Measurements from ENCODE around the gene RYK.

The RYK gene

DNA sequence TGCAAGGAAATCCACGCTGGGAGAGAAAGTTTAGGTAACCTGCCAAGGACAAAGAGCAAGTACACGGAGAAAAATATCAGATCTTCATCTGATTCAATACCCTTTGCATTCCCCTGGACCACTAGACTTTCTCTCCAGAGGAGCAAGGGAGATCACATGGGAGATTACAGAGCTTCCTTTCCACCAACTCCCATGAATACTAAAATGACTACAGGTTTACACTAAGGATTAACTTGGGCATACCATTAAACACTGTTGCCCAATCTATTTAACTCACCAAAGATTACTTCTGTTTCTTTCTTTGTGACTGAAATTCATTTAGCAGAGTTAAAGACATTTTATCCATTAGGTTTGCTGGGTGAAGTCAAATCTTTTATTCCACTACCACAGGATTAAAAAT is 71.2 kb downstream of the RYK start:
- no peak for DNase-seq (ENCODE audit: insufficient read length, low spot score)
- FAIRE-seq: peak; percentile 48
- TF ChIP-seq PAX5 (IDR thresholded peaks at IDR 0.05; ENCODE audit: insufficient read depth, low read length, severe bottlenecking): no peak

DNA sequence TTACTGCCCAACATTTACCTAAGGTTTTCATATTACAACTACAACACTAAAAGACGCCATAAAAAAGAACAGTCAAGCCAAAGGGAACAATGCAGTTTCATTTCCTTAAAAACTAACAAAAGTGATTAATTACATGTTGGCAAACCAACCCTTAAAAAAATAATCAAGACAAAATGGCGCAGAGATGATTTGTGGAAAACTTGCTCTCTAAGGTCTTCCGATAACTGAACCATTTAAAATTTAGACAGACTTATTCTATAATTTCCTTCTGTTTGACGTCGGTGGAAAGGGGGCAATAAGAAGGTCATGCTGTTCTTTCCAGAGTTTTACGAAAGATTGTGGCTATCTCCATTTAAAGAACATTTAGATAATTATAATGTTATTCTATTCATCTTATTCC is 87.6 kb downstream of the RYK start:
- FAIRE-seq: no peak
- DNase-seq (ENCODE audit: insufficient read length, low spot score): no peak
- TF ChIP-seq SPI1 (IDR thresholded peaks at IDR 0.05; ENCODE audit: low read depth, low read length) (peak; percentile 48), PAX5 (IDR thresholded peaks at IDR 0.05; ENCODE audit: insufficient read depth, low read length, severe bottlenecking) (no peak)

DNA sequence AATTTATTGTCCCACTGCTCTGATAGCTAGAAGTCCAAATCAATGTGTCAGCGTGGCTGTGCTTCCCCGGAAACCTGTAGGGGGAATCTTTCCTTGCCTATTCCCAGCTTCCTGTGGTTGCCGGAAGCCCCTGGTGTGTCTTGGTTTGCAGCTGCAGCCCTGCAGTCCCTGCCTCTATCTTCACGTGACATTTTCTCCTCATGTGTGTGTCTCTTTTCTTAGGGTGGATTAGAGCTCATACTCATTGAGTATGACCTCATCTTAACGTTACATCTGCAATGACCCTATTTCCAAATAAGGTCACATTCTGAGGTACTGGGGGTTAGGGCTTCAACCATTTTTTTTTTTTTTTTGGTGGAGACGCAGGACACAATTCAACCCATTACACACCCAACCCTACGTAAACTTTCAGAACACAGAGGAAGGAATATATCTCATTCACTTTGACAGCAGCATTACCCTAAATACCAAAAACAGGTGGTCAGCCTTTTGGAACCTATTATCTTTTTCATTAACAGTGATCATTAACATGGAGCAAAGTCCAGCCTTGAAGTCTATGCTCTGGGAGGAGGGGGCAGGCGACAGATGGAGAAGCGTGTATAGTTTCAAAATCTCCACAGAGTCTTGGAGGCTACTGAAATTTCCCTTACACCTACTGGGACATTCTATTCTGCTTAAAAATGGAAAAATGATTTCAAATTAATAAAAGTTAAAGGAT is 88.6 kb downstream of the RYK start:
- no peak for DNase-seq (ENCODE audit: insufficient read length, low spot score)
- no peak for FAIRE-seq
- TF ChIP-seq POU2F2 (IDR thresholded peaks at IDR 0.05; ENCODE audit: low read depth, low read length) (no peak), TAF1 (IDR thresholded peaks at IDR 0.05; ENCODE audit: low read depth, low read length) (no peak), PAX5 (IDR thresholded peaks at IDR 0.05; ENCODE audit: insufficient read depth, low read length, severe bottlenecking) (no peak), POLR2A (IDR thresholded peaks at IDR 0.05; ENCODE audit: low read depth, low read length) (no peak), POLR2AphosphoS5 (IDR thresholded peaks at IDR 0.05; ENCODE audit: low read depth, low read length) (no peak), SPI1 (IDR thresholded peaks at IDR 0.05; ENCODE audit: low read depth, low read length) (no peak)

DNA sequence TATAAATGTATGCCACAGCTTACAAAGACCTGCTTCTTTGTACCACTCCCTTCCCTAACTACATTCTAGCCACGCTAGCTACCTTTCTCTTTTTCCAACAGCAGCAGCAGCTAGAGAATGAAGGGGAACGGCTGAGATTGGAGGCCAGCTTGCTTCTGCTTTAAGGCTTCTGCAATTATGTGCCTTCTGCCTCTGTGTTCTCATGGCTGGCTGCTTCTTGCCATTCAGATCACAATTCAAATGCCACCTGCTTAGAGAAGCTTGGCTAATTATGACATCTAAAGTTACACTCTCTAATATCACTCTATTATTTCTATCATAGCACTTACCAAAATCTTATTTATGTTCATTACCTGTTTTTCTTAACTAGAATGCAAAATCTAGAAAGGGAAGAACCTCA is 95.2 kb downstream of the RYK start:
- DNase-seq (ENCODE audit: insufficient read length, low spot score) (no peak), FAIRE-seq (no peak)
- TF ChIP-seq POU2F2 (IDR thresholded peaks at IDR 0.05; ENCODE audit: low read depth, low read length) (no peak), POLR2AphosphoS5 (IDR thresholded peaks at IDR 0.05; ENCODE audit: low read depth, low read length) (no peak), POLR2A (IDR thresholded peaks at IDR 0.05; ENCODE audit: low read depth, low read length) (no peak), PAX5 (IDR thresholded peaks at IDR 0.05; ENCODE audit: insufficient read depth, low read length, severe bottlenecking) (no peak), TAF1 (IDR thresholded peaks at IDR 0.05; ENCODE audit: low read depth, low read length) (no peak), SPI1 (IDR thresholded peaks at IDR 0.05; ENCODE audit: low read depth, low read length) (no peak)

DNA sequence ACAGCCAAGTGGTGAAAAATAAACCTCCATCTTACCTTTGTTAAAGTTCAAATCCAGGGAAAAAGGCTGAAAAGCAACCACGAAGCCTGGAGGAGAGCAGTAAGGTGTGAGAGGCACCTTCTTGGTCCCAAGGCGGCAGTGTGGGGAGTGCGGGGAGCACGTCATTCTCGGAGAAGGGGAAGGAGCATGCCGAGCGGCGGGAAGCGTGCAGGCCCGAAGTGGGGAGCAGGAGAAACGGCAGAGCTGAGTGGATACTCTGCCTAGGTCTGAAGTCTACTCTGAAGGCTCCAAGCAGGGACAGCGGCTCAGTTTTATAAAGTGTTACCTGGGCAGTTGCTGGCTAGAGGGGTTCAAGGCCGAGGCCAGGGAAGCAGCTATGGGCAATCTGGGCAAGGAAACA is 96.9 kb downstream of the RYK start:
- TF ChIP-seq TAF1 (IDR thresholded peaks at IDR 0.05; ENCODE audit: low read depth, low read length) (no peak), POLR2A (IDR thresholded peaks at IDR 0.05; ENCODE audit: low read depth, low read length) (no peak), PAX5 (IDR thresholded peaks at IDR 0.05; ENCODE audit: insufficient read depth, low read length, severe bottlenecking) (no peak), POLR2AphosphoS5 (IDR thresholded peaks at IDR 0.05; ENCODE audit: low read depth, low read length) (no peak), SPI1 (IDR thresholded peaks at IDR 0.05; ENCODE audit: low read depth, low read length) (no peak), POU2F2 (IDR thresholded peaks at IDR 0.05; ENCODE audit: low read depth, low read length) (no peak)
- no peak for DNase-seq (ENCODE audit: insufficient read length, low spot score)
- FAIRE-seq: no peak

DNA sequence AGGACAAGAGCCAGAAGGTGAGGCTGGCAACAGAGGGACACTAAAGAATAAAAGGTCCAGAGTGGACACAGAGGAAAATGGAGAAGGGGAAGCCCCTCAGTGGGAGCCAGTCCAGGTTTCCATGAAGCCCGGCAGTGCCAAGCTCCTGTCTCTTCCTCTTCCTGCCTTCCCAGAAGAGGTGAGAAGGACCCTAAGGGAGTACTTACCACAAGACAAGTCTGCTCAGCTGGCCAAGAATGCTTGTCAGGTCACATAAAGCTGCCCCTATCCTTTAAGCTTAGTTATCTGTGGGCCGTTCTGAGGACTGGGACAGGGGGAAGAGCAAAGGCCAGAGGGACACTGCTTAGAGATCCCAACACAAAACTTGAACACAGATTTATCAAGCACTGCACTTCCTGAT is 100.2 kb downstream of the RYK start:
- FAIRE-seq: peak; percentile 23
- TF ChIP-seq POU2F2 (IDR thresholded peaks at IDR 0.05; ENCODE audit: low read depth, low read length): no peak
- TF ChIP-seq PAX5 (IDR thresholded peaks at IDR 0.05; ENCODE audit: insufficient read depth, low read length, severe bottlenecking): no peak
- no peak for TF ChIP-seq SPI1 (IDR thresholded peaks at IDR 0.05; ENCODE audit: low read depth, low read length)
- no peak for TF ChIP-seq POLR2A (IDR thresholded peaks at IDR 0.05; ENCODE audit: low read depth, low read length)
- no peak for TF ChIP-seq POLR2AphosphoS5 (IDR thresholded peaks at IDR 0.05; ENCODE audit: low read depth, low read length)
- DNase-seq (ENCODE audit: insufficient read length, low spot score): no peak

DNA sequence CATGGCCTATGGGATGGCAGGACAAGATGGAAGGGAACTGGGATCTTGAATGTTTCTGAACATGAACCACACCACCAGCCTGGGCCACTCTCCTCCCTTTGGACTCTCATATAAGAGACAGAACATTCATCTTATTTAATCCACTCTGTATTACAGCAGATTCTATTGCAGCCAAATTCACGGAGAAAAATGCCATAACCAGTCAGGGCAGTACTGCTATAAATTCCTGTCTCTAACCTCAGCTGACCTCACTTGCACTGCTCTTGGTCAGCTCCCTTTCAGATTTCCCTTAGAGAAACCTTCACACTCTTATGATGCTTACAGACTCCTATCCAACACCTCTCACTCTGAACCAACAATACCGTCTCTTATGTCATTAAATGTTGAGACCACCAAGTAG is 101.4 kb downstream of the RYK start:
- FAIRE-seq (no peak), DNase-seq (ENCODE audit: insufficient read length, low spot score) (no peak)

DNA sequence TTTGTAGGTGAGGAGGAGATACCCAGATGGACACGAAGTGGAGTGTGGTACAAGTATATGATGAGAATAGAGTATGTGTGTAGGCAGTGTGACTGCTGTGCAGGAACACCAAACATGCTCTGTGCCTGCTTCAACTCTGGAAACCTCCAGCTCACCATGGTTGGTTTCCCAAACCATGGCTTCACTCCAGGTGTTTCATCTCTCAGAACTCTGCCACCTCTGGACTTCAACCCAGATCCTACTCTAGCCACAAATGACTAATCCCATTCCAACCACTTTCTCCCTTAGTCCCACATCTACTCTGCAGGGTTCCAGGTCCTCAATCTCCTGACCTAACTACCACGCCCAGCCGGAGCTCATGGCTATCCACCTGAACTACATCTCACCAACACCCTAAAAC is 102.1 kb downstream of the RYK start:
- DNase-seq (ENCODE audit: insufficient read length, low spot score): no peak
- no peak for FAIRE-seq
- TF ChIP-seq POU2F2 (IDR thresholded peaks at IDR 0.05; ENCODE audit: low read depth, low read length): no peak
- TF ChIP-seq TAF1 (IDR thresholded peaks at IDR 0.05; ENCODE audit: low read depth, low read length): no peak
- no peak for TF ChIP-seq POLR2A (IDR thresholded peaks at IDR 0.05; ENCODE audit: low read depth, low read length)
- TF ChIP-seq SPI1 (IDR thresholded peaks at IDR 0.05; ENCODE audit: low read depth, low read length): no peak
- TF ChIP-seq PAX5 (IDR thresholded peaks at IDR 0.05; ENCODE audit: insufficient read depth, low read length, severe bottlenecking): no peak
- no peak for TF ChIP-seq POLR2AphosphoS5 (IDR thresholded peaks at IDR 0.05; ENCODE audit: low read depth, low read length)

More for the DNA sequence above, 101.4 kb downstream of the RYK start:
- TF ChIP-seq PAX5 (IDR thresholded peaks at IDR 0.05; ENCODE audit: insufficient read depth, low read length, severe bottlenecking): no peak
- TF ChIP-seq POU2F2 (IDR thresholded peaks at IDR 0.05; ENCODE audit: low read depth, low read length): no peak

DNA sequence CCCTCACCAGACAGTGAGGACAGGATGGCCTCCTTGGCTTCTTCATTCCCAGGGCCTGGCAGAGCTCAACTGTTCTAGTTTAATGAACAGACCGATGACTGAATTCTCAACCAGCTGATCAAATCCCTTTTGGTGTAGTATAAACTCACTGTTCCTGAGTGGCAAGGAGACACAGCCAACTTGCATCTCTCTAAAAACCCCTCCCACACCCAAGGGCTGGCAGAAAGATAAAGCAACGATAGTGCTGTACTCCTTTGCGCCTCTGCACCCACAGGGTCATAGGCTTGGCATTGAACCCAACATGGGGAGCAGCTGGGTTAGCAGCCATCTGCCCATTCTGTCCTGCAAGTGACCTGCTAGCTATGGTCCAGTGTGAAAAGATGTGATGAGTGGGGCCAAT is 103.2 kb downstream of the RYK start:
- TF ChIP-seq POLR2A (IDR thresholded peaks at IDR 0.05; ENCODE audit: low read depth, low read length) (no peak), POLR2AphosphoS5 (IDR thresholded peaks at IDR 0.05; ENCODE audit: low read depth, low read length) (no peak), POU2F2 (IDR thresholded peaks at IDR 0.05; ENCODE audit: low read depth, low read length) (no peak), TAF1 (IDR thresholded peaks at IDR 0.05; ENCODE audit: low read depth, low read length) (no peak), PAX5 (IDR thresholded peaks at IDR 0.05; ENCODE audit: insufficient read depth, low read length, severe bottlenecking) (no peak), SPI1 (IDR thresholded peaks at IDR 0.05; ENCODE audit: low read depth, low read length) (no peak)
- DNase-seq (ENCODE audit: insufficient read length, low spot score): no peak
- no peak for FAIRE-seq

DNA sequence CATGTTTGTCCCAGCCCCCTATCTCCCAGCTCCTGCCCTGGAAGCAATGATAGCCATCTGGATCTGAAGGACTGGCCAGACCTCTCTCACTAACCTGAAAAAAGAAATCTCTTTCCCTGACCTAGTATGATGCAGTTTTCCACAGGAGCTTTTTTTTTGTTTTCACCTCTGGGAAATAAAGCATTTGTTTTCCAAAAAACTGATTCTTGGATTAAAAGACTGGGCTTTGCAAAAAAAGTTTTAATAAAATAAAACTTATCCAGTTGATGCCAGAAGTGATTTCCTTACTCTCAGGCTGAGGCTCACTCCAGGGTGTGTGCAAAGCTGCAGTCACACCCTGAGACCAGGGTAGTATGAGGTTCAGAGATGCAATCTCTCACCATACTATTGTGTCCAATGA is 104.0 kb downstream of the RYK start:
- FAIRE-seq (no peak), DNase-seq (ENCODE audit: insufficient read length, low spot score) (no peak)
- no peak for TF ChIP-seq PAX5 (IDR thresholded peaks at IDR 0.05; ENCODE audit: insufficient read depth, low read length, severe bottlenecking)
- TF ChIP-seq POLR2A (IDR thresholded peaks at IDR 0.05; ENCODE audit: low read depth, low read length): no peak
- TF ChIP-seq POU2F2 (IDR thresholded peaks at IDR 0.05; ENCODE audit: low read depth, low read length): no peak
- no peak for TF ChIP-seq POLR2AphosphoS5 (IDR thresholded peaks at IDR 0.05; ENCODE audit: low read depth, low read length)
- TF ChIP-seq SPI1 (IDR thresholded peaks at IDR 0.05; ENCODE audit: low read depth, low read length): no peak
- no peak for TF ChIP-seq TAF1 (IDR thresholded peaks at IDR 0.05; ENCODE audit: low read depth, low read length)
